GM23338 (cell line): Measurements from ENCODE around the gene TRAPPC12. TPM values are rescaled to one million over a fixed set of nuclear protein-coding genes. Genes with fewer than 3 reads are reported as not detected.

Source experiments
- ATAC-seq: fragments of 200-7000 bp; cut with Tn5 transposase; 3 replicates; pipeline ENCODE4 v1.9.1; 2020
- DNase-seq: peaks from one replicate; pipeline ENCODE4 v3.0.0-alpha.2; 2015; ENCODE audit warnings: low spot score
- H2AFZ ChIP-seq: fragments of 200-600 bp; sonication (generic); 2 replicates; pipeline ENCODE4 v1.8.0; 2016; ENCODE audit warnings: antibody characterized with exemption, mild to moderate bottlenecking, moderate library complexity
- H3F3A ChIP-seq: fragments of 200-600 bp; sonication (generic); replicated peaks from 2 replicates; pipeline ENCODE4 v1.8.0; 2017; ENCODE audit warnings: antibody characterized with exemption, mixed run types, low read depth
- H3K27ac ChIP-seq: fragments of 200-600 bp; sonication (generic); 2 replicates; pipeline ENCODE4 v1.6.1; 2016; ENCODE audit warnings: low read depth
- H3K27me3 ChIP-seq: fragments of 200-600 bp; sonication (generic); 2 replicates; pipeline ENCODE4 v1.8.0; 2016; ENCODE audit warnings: mild to moderate bottlenecking, mixed run types, moderate library complexity; ENCODE audit not compliant: insufficient read depth
- H3K36me3 ChIP-seq: fragments of 200-600 bp; sonication (generic); 2 replicates; pipeline ENCODE4 v1.8.0; 2016; ENCODE audit warnings: mild to moderate bottlenecking; ENCODE audit not compliant: insufficient read depth
- H3K4me1 ChIP-seq: fragments of 200-600 bp; sonication (generic); 2 replicates; pipeline ENCODE4 v1.8.0; 2016; ENCODE audit warnings: mild to moderate bottlenecking, moderate library complexity; ENCODE audit not compliant: insufficient read depth
- H3K4me2 ChIP-seq: fragments of 200-600 bp; sonication (generic); 2 replicates; pipeline ENCODE4 v1.7.1; 2017; ENCODE audit warnings: mixed run types
- H3K4me3 ChIP-seq: fragments of 200-600 bp; sonication (generic); 2 replicates; pipeline ENCODE4 v1.6.1; 2016; ENCODE audit warnings: mixed run types
- H3K79me2 ChIP-seq: fragments of 200-600 bp; sonication (generic); replicated peaks from 2 replicates; pipeline ENCODE4 v1.8.0; 2017; ENCODE audit warnings: mild to moderate bottlenecking; ENCODE audit not compliant: insufficient read depth
- H3K9me2 ChIP-seq: fragments of 200-600 bp; sonication (generic); 2 replicates; pipeline ENCODE4 v1.8.0; 2017; ENCODE audit not compliant: insufficient read depth
- H4K20me1 ChIP-seq: fragments of 200-600 bp; sonication (generic); replicated peaks from 2 replicates; pipeline ENCODE4 v1.8.0; 2017; ENCODE audit warnings: mild to moderate bottlenecking; ENCODE audit not compliant: insufficient read depth
- H3K27ac Mint-ChIP-seq: 2 replicates; pipeline ENCODE4 v1.8.0; 2020; ENCODE audit warnings: inconsistent platforms, mild to moderate bottlenecking, moderate library complexity, mixed read lengths
- H3K27me3 Mint-ChIP-seq: 3 replicates; pipeline ENCODE4 v1.8.0; 2022; ENCODE audit warnings: low read depth, mild to moderate bottlenecking, moderate library complexity, mixed read lengths, inconsistent platforms; ENCODE audit not compliant: insufficient read depth, poor library complexity
- H3K36me3 Mint-ChIP-seq: 3 replicates; pipeline ENCODE4 v1.8.0; 2021; ENCODE audit warnings: low read depth, mild to moderate bottlenecking, inconsistent platforms, moderate library complexity, mixed read lengths
- H3K4me1 Mint-ChIP-seq: 3 replicates; pipeline ENCODE4 v1.8.0; 2020; ENCODE audit warnings: mild to moderate bottlenecking, inconsistent platforms, mixed read lengths
- H3K4me3 Mint-ChIP-seq: 3 replicates; pipeline ENCODE4 v1.8.0; 2021; ENCODE audit warnings: moderate library complexity, mild to moderate bottlenecking, inconsistent platforms, mixed read lengths
- H3K9me3 Mint-ChIP-seq: 3 replicates; pipeline ENCODE4 v1.8.0; 2020; ENCODE audit warnings: moderate library complexity, mild to moderate bottlenecking, inconsistent platforms, mixed read lengths
- CREB1 ChIP-seq: fragments of 250-450 bp; sonication (Bioruptor Pico); IDR thresholded peaks from 2 replicates; pipeline ENCODE4 v1.5.0; 2020; ENCODE audit warnings: low read depth, mild to moderate bottlenecking, moderate library complexity
- EZH2 ChIP-seq: fragments of 200-600 bp; sonication (generic); IDR thresholded peaks from one replicate; pipeline ENCODE4 v1.8.0; 2017; ENCODE audit warnings: antibody characterized with exemption, mild to moderate bottlenecking, low read depth; ENCODE audit not compliant: unreplicated experiment
- EZH2phosphoT487 ChIP-seq: fragments of 200-600 bp; sonication (generic); IDR thresholded peaks from one replicate; pipeline ENCODE4 v1.8.1; 2018; ENCODE audit warnings: antibody characterized with exemption; ENCODE audit not compliant: unreplicated experiment
- JUNB ChIP-seq: IDR thresholded peaks from one replicate; pipeline ENCODE4 v1.6.1; 2016; ENCODE audit warnings: antibody characterized with exemption; ENCODE audit not compliant: unreplicated experiment
- NANOG ChIP-seq: IDR thresholded peaks from 2 replicates; pipeline ENCODE4 v1.6.1; 2016; ENCODE audit warnings: antibody characterized with exemption, borderline replicate concordance
- POLR2AphosphoS5 ChIP-seq: IDR thresholded peaks from 2 replicates; pipeline ENCODE4 v1.6.1; 2016; ENCODE audit warnings: antibody characterized with exemption, low read depth
- STAT1 ChIP-seq: IDR thresholded peaks from one replicate; pipeline ENCODE4 v1.6.1; 2016; ENCODE audit warnings: antibody characterized with exemption; ENCODE audit not compliant: unreplicated experiment
- ZNF114 ChIP-seq: fragments of 250-450 bp; sonication (Bioruptor Pico); IDR thresholded peaks from 2 replicates; pipeline ENCODE4 v1.5.0; 2020; ENCODE audit warnings: mild to moderate bottlenecking, moderate library complexity
- ZNF331 ChIP-seq: fragments of 250-450 bp; sonication (Bioruptor Pico); IDR thresholded peaks from 2 replicates; pipeline ENCODE4 v1.5.0; 2020; ENCODE audit warnings: low read depth, mild to moderate bottlenecking, moderate library complexity
- polyA plus RNA-seq: library from polyadenylated mRNA; unstranded; fragments of >200 nt; fragmentation: Nextera tagmentation; extraction: Ambion mirVana; gene quantifications from 2 replicates; pipeline ENCODE4 v1.2.1, GENCODE V29; 2016
- total RNA-seq: library from RNA; depleted of rRNA; stranded (reverse); fragments of >200 nt; shearing (Covaris generic); gene quantifications from 2 replicates; pipeline ENCODE4 v1.2.3, GENCODE V29; 2014
- TF ChIP-seq, protein P1 (sequence below), 2 experiments: fragments of 200-600 bp in 1 of 2; sonication (generic) in 1 of 2; conservative IDR thresholded peaks; 2 replicates each; pipeline versions ENCODE4 v1.5.1 to v1.6.1; 2016 to 2017; ENCODE audit warnings: antibody characterized with exemption in 2 of 2, low read depth in 2 of 2, mild to moderate bottlenecking in 2 of 2, moderate library complexity in 1 of 2
- TF ChIP-seq, protein P2 (sequence below): fragments of 250-450 bp; sonication (Bioruptor Pico); IDR thresholded peaks from 2 replicates; pipeline ENCODE4 v1.5.0; 2020; ENCODE audit warnings: mild to moderate bottlenecking, moderate library complexity
- TF ChIP-seq, protein P3 (sequence below): IDR thresholded peaks from one replicate; pipeline ENCODE4 v1.6.1; 2018; ENCODE audit warnings: antibody characterized with exemption; ENCODE audit not compliant: unreplicated experiment
- TF ChIP-seq, protein P4 (sequence below): IDR thresholded peaks from 2 replicates; pipeline ENCODE4 v1.6.1; 2016; ENCODE audit warnings: antibody characterized with exemption

TRAPPC12 gene
- total and polyA plus RNA-seq, 2 experiments from 2014 or later = 48.9 to 57.7 TPM

DNA sequence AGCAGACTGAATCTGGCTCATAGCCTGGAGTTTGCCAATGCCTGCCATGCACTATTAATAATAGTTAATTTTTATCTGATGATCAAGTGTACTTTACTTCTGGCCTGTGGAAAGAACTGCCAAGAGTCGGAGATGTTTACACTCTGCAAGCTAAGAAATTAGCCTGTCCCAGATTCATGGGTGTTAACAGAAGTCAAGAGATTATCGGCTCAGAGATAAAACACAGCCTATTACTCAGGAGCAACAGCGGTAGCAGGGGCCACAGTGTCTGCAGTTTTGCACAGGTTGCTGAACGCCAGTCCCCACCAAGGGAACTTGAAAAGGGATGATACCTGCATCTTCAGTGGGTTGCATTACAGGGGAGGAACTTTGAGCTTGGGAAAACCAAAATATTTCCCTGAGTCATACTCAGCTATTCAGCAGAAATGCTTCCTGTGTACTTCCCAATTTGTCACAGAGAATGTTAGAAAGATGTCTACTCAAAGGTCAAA, 144.1 kb downstream of the TRAPPC12 start:
- 0 out of 2 replicates have a peak, but pooled peaks cover 6% of the 10 kb centered on the region for H3K4me1 ChIP-seq
- no peak overlapping the region for H3K4me3 ChIP-seq
- H3K27ac ChIP-seq = no peak overlapping the region
- 0 out of 2 replicates have a peak, but pooled peaks cover 5% of the 10 kb centered on the region for H3K27me3 ChIP-seq
- DNase-seq = no peak
- no peaks in the 10 kb centered on the region for H4K20me1 ChIP-seq
- Mint-ChIP-seq H3K36me3 (no peaks in the 10 kb centered on the region; the same call in 2 of the 3 replicates), H3K27me3 (peaks cover 9% of the 10 kb centered on the region), H3K4me1 (peaks cover 14% of the 10 kb centered on the region), H3K27ac (no peak overlapping the region), H3K9me3 (no peaks in the 10 kb centered on the region), H3K4me3 (no peak overlapping the region)
- TF ChIP-seq JUNB = no peak
- TF ChIP-seq, protein P1, sequence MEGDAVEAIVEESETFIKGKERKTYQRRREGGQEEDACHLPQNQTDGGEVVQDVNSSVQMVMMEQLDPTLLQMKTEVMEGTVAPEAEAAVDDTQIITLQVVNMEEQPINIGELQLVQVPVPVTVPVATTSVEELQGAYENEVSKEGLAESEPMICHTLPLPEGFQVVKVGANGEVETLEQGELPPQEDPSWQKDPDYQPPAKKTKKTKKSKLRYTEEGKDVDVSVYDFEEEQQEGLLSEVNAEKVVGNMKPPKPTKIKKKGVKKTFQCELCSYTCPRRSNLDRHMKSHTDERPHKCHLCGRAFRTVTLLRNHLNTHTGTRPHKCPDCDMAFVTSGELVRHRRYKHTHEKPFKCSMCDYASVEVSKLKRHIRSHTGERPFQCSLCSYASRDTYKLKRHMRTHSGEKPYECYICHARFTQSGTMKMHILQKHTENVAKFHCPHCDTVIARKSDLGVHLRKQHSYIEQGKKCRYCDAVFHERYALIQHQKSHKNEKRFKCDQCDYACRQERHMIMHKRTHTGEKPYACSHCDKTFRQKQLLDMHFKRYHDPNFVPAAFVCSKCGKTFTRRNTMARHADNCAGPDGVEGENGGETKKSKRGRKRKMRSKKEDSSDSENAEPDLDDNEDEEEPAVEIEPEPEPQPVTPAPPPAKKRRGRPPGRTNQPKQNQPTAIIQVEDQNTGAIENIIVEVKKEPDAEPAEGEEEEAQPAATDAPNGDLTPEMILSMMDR (conservative IDR thresholded peaks at IDR 0.05; ENCODE audit: low read depth in 2 of 2) = no peak
- TF ChIP-seq ZNF114 (CRISPR knock-in tag) = no peak
- TF ChIP-seq ZNF331 (CRISPR knock-in tag) = no peak
- no peak for TF ChIP-seq POLR2AphosphoS5
- TF ChIP-seq NANOG = no peak
- TF ChIP-seq CREB1 (CRISPR knock-in tag) = no peak
- no peak for TF ChIP-seq EZH2
- TF ChIP-seq, protein P2, sequence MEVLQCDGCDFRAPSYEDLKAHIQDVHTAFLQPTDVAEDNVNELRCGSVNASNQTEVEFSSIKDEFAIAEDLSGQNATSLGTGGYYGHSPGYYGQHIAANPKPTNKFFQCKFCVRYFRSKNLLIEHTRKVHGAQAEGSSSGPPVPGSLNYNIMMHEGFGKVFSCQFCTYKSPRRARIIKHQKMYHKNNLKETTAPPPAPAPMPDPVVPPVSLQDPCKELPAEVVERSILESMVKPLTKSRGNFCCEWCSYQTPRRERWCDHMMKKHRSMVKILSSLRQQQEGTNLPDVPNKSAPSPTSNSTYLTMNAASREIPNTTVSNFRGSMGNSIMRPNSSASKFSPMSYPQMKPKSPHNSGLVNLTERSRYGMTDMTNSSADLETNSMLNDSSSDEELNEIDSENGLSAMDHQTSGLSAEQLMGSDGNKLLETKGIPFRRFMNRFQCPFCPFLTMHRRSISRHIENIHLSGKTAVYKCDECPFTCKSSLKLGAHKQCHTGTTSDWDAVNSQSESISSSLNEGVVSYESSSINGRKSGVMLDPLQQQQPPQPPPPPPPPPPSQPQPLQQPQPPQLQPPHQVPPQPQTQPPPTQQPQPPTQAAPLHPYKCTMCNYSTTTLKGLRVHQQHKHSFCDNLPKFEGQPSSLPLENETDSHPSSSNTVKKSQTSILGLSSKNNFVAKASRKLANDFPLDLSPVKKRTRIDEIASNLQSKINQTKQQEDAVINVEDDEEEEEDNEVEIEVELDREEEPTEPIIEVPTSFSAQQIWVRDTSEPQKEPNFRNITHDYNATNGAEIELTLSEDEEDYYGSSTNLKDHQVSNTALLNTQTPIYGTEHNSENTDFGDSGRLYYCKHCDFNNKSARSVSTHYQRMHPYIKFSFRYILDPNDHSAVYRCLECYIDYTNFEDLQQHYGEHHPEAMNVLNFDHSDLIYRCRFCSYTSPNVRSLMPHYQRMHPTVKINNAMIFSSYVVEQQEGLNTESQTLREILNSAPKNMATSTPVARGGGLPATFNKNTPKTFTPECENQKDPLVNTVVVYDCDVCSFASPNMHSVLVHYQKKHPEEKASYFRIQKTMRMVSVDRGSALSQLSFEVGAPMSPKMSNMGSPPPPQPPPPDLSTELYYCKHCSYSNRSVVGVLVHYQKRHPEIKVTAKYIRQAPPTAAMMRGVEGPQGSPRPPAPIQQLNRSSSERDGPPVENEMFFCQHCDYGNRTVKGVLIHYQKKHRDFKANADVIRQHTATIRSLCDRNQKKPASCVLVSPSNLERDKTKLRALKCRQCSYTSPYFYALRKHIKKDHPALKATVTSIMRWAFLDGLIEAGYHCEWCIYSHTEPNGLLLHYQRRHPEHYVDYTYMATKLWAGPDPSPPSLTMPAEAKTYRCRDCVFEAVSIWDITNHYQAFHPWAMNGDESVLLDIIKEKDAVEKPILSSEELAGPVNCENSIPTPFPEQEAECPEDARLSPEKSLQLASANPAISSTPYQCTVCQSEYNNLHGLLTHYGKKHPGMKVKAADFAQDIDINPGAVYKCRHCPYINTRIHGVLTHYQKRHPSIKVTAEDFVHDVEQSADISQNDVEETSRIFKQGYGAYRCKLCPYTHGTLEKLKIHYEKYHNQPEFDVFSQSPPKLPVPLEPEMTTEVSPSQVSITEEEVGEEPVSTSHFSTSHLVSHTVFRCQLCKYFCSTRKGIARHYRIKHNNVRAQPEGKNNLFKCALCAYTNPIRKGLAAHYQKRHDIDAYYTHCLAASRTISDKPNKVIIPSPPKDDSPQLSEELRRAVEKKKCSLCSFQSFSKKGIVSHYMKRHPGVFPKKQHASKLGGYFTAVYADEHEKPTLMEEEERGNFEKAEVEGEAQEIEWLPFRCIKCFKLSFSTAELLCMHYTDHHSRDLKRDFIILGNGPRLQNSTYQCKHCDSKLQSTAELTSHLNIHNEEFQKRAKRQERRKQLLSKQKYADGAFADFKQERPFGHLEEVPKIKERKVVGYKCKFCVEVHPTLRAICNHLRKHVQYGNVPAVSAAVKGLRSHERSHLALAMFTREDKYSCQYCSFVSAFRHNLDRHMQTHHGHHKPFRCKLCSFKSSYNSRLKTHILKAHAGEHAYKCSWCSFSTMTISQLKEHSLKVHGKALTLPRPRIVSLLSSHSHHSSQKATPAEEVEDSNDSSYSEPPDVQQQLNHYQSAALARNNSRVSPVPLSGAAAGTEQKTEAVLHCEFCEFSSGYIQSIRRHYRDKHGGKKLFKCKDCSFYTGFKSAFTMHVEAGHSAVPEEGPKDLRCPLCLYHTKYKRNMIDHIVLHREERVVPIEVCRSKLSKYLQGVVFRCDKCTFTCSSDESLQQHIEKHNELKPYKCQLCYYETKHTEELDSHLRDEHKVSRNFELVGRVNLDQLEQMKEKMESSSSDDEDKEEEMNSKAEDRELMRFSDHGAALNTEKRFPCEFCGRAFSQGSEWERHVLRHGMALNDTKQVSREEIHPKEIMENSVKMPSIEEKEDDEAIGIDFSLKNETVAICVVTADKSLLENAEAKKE = no peak
- TF ChIP-seq, protein P3, sequence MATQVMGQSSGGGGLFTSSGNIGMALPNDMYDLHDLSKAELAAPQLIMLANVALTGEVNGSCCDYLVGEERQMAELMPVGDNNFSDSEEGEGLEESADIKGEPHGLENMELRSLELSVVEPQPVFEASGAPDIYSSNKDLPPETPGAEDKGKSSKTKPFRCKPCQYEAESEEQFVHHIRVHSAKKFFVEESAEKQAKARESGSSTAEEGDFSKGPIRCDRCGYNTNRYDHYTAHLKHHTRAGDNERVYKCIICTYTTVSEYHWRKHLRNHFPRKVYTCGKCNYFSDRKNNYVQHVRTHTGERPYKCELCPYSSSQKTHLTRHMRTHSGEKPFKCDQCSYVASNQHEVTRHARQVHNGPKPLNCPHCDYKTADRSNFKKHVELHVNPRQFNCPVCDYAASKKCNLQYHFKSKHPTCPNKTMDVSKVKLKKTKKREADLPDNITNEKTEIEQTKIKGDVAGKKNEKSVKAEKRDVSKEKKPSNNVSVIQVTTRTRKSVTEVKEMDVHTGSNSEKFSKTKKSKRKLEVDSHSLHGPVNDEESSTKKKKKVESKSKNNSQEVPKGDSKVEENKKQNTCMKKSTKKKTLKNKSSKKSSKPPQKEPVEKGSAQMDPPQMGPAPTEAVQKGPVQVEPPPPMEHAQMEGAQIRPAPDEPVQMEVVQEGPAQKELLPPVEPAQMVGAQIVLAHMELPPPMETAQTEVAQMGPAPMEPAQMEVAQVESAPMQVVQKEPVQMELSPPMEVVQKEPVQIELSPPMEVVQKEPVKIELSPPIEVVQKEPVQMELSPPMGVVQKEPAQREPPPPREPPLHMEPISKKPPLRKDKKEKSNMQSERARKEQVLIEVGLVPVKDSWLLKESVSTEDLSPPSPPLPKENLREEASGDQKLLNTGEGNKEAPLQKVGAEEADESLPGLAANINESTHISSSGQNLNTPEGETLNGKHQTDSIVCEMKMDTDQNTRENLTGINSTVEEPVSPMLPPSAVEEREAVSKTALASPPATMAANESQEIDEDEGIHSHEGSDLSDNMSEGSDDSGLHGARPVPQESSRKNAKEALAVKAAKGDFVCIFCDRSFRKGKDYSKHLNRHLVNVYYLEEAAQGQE = no peak
- TF ChIP-seq STAT1 = no peak
- TF ChIP-seq EZH2phosphoT487 = no peak
- TF ChIP-seq, protein P4, sequence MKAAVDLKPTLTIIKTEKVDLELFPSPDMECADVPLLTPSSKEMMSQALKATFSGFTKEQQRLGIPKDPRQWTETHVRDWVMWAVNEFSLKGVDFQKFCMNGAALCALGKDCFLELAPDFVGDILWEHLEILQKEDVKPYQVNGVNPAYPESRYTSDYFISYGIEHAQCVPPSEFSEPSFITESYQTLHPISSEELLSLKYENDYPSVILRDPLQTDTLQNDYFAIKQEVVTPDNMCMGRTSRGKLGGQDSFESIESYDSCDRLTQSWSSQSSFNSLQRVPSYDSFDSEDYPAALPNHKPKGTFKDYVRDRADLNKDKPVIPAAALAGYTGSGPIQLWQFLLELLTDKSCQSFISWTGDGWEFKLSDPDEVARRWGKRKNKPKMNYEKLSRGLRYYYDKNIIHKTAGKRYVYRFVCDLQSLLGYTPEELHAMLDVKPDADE = no peak
- H2AFZ ChIP-seq = no peak overlapping the region
- ATAC-seq = no peak
- H3K79me2 ChIP-seq = no peaks in the 10 kb centered on the region
- H3K36me3 ChIP-seq = no peaks in the 10 kb centered on the region
- no peaks in the 10 kb centered on the region for H3K9me2 ChIP-seq
- peaks cover 13% of the 10 kb centered on the region; the same call in 1 of the 2 replicates for H3F3A ChIP-seq
- H3K4me2 ChIP-seq = no peak overlapping the region
